ENCODE data around the gene MMS19.
A peak's percentile ranks its signal among the peaks of the same experiment; 100 is the strongest.

Gene MMS19

DNA sequence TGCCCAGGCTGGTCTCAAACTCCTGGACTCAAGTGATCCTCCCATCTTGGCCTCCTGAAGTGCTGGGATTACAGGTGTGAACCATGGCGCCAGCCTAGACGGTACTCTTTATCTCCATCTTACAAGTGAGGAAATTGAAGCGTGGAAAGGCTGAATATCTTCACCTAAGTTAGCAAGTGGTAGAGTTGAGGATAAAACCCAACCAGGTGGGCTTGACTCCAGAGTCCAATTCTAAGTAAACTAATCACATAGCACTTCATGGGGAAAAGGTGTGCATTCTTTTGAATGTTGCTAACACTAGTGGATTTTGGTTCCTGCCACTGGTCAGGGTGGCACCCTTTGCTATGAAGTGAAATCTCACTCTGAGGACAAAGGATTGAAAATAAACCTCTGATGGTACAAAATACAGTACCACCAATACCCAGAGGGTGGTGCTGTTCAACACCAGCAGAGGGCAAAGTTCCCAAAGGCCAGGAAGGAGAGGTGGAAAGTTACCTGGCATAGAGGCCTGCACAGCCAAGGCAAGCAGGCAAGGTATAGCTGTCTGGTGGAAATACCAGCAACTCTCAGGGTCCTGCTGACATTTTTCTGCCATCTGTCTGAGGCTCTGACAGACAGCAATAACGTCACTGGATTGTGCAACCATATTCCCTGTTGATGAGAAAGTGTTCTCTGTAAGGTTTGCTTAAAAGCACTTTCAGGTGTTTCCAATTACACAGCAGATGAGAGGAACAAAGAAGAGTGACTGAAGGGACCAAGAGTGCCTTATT, 34.7 kb downstream of the MMS19 start:
- peak; percentile 4 for DNase-seq

- no peak for DNase-seq
Observed at GRCh38 chr10:97462309-97462708, 35.9 kb downstream of the MMS19 start.

GRCh38 chr10:97459933-97460332, 38.3 kb downstream of the MMS19 start:
- DNase-seq: no peak

DNA sequence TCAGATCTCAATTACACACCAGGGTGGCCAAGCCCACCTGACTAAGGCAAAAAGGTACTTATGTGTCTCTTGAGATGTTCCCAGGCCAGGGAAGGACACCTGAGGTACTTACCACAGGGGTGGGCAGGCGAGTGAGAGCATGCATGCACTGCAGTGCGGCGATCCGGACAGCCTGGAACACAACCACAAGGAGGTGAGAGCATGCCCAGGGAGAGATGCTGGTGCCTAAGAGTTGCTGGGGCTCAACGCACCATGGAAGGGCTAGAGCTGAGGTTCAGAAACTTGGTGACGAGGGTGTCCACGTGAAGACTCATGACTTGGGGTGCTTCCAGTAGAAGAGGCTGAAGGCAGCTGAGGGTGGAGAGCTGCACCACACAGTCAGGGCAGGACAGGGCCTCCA, 39.1 kb downstream of the MMS19 start:
- no peak for DNase-seq

GRCh38 chr10:97456686-97457065, 41.5 kb downstream of the MMS19 start:
- no peak for DNase-seq

- no peak for DNase-seq
Observed at GRCh38 chr10:97456034-97456685, 42.1 kb downstream of the MMS19 start.

- DNase-seq: no peak
Observed at GRCh38 chr10:97454330-97455036, 43.7 kb downstream of the MMS19 start.

GRCh38 chr10:97452352-97452751, 45.9 kb downstream of the MMS19 start:
- no peak for DNase-seq

DNA sequence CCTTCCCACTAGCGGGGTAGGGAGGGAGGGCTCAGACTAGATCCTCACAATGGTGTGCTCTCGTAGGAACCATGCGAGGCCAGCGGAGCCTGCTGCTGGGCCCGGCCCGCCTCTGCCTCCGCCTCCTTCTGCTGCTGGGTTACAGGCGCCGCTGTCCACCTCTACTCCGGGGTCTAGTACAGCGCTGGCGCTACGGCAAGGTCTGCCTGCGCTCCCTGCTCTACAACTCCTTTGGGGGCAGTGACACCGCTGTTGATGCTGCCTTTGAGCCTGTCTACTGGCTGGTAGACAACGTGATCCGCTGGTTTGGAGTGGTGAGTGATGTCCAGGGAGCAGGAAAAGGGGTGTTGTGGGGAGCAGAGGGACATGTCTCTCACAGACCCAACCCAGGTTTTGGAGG, 46.6 kb downstream of the MMS19 start:
- no peak for DNase-seq

GRCh38 chr10:97450828-97451227, 47.4 kb downstream of the MMS19 start:
- DNase-seq: no peak

- DNase-seq: peak; percentile 77
Observed at GRCh38 chr10:97445722-97446639, 52.2 kb downstream of the MMS19 start, which contains the start of the genes EXOSC1 and ZDHHC16. EXOSC1 (minus strand) TSS chr10:97446006; CDS start chr10:97445985, 21 bp downstream. ZDHHC16 (plus strand) TSS chr10:97446175; CDS start chr10:97451676, 5,501 bp downstream.

GRCh38 chr10:97445357-97445721, 52.9 kb downstream of the MMS19 start:
- DNase-seq: no peak

DNA sequence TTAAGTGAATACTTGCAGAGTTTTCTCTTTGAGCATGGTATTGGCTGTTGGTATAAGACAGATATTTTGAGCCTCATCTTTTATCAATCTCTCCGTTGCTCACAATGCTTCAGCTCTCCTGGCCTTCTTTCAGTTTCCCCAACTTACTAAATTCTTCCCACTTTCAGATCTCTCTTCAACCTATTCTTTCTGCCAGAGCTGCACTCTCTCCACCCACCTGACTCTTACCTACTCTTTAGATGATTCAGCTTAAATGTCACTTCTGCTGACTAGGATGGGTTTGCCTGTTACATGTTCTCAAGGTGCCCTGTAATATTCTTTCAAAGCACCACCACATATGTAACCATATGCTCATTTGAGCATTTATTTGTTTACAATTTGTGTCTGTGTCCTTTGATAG, 54.0 kb downstream of the MMS19 start:
- no peak for DNase-seq

DNA sequence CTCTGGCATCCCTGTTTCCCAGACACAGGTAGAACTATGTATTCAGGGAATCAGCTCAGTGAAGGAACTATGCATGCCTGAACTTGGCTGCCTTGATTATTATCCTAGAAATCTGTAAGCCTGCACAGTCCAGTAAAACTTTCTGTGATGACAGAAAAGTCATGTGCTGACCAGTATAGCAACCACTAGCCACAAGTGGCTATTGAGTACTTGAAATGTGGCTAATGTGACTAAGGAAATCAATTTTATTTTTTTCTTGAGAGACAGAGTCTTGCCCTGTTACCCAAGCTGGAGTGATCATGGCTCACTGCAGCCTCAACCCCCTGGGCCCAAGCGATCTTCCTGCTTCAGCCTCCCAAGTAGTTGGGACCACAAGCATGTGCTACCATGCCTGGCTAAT, 55.9 kb downstream of the MMS19 start:
- DNase-seq: no peak

GRCh38 chr10:97435211-97435610, 63.0 kb downstream of the MMS19 start:
- no peak for DNase-seq

GRCh38 chr10:97434557-97434956, 63.7 kb downstream of the MMS19 start:
- DNase-seq: no peak

GRCh38 chr10:97434055-97434454, 64.2 kb downstream of the MMS19 start:
- no peak for DNase-seq

DNA sequence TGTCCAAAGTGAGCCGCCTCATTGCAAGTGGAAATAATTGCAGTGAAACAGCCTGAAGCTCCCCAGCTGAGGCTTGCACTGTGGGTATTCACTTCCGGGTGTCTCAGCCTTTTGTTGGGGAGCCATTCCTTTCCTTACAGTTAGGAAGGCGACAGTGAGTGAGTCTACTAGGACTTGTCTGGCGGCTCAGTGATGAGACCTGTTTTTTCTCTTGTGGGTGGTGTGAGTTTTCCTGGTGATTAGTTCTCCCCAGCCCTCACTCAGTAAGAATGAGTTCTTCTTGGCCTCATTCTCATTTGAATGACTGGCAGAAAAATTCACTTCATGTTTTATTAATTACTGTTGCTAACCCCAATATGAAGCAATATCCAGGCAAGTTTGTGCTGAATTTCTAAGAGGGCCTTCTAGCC, 69.6 kb downstream of the MMS19 start:
- no peak for DNase-seq

DNA sequence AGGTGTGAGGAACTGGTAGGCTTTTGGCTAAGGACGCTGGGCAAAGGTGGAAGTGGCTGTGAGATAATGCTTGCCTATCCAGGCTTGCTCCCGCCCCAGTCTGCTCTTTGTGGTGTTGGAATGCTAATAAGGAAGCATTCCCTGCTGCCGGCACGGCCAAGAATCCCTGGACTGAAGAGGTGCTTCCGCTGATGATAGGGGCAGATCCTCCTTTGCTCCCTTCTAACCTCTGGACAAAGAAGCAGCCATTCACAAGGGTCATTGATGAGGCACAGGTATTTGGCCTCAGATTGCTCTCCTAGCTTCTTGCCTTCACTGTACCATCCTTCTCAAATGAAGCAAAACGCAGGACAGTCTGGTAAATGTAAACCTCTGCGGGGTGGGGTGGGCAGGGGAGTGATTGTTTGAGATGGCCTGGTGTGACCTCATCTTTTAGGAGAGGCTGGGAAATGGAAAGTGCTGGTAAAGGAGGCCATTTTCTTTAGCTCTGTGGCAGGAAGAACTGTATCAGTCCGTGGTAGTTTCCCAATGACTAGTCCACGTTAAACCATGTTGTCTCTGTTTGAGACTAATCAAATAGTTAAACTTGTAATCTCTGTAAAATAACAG, 70.5 kb downstream of the MMS19 start:
- DNase-seq: no peak

DNA sequence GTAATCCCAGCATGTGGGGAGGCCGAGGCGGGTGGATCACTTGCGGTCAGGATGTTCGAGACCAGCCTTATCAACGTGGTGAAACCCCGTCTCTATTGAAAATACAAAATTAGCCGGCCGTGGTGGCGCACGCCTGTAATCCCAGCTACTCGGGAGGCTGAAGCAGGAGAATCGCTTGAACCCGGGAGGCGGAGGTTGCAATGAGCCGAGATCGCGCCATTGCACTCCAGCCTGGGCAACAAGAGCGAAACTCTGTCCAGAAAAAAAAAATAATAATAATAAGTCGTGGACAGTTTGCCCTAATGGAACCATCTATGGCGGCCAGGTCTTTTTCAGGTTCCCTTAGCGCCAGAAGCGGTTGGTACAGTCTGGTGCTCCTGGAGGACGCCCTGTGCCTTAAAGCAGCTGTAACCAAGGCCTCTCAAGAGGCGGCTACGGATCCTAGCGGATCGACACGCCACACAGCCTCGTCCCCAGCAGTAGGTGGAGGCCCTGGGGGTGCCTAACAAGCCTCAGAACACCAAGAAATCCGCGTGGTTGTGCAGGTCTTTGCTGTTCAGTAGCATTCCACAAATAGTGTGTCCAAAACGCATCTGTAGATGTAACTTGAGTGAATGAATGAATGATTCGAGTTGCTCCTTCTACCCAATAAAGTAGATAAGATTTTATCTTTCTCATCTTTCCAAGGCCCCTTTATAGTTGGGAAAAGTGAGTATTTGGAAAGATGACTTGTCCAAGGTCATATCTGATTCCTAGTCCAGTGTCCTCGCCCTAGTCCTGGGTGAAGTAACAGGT, 71.2 kb downstream of the MMS19 start:
- DNase-seq: peak; percentile 5
